ENCODE data around the gene NOTUM. TPM values are rescaled to one million over a fixed set of nuclear protein-coding genes. Genes with fewer than 3 reads are reported as not detected.
A peak's percentile ranks its signal among the peaks of the same experiment; 100 is the strongest.

Gene NOTUM
- total RNA-seq, 2 experiments from 2014 or later: 0.88 to 4.4 TPM

DNA sequence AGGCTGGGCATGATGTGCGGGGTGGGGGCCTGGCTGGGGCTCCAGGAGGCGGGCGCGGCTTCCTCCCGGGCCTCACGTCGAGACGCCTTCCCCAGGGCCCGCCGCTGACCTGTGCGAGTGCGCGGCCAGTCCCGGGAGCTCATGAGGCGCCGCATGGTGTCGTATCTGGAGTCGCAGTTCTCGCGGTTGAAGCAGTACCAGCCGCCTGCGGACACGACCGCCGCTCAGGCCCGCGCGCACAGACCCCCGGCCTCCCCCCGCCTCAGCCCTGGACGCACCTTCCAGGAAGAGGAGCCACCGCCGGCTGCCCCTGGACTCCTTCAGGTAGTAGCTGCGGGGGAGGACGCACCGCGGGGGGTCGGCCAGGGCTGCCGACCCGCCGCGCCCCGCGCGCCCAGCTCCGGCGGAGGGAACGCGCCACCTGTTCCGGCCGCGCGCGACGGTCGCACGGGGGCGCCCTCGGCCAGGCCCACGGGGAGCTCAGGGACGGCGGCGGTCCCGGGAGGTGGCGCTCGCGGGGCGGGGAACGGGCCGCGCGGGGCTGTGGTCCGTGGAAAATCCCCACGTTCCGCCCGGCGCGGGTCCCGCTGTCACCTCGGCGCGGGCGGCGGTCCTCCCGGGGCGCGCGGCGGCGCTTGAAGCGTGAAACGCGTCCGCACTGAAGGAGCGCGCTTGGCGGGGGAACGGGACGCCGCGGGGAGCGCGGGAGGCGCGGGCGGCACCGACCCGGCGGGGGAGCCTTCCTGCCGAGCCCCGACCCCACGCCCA is 1.4 kb downstream of the NOTUM start:
- H3K9me3 ChIP-seq (ENCODE audit: low read length): no peaks in the 10 kb centered on the region
- peak overlapping the region; percentile 71 for H2AFZ ChIP-seq (ENCODE audit: low read length)
- DNase-seq (ENCODE audit: low spot score): peak; percentile 83
- peak overlapping the region; percentile 58 for H3K4me3 ChIP-seq (ENCODE audit: low read depth, low read length, poor library complexity, severe bottlenecking)
- ChIA-PET CTCF (ENCODE audit: unreplicated experiment) (interaction anchor here (0.6 to 1.1 kb wide), 3 partner anchors 29 to 78 kb away, joined by 3 to 9 read pairs (median 5); partner anchors contain the start of gene DCXR), POLR2A (interaction anchor here (0.6 kb wide), 1 partner anchor 8 kb away, joined by 3 read pairs; no protein-coding TSS in a partner anchor)
- intact Hi-C loops (cut with micrococcal nuclease; ENCODE audit: unreplicated experiment): loop anchor here (1.0 kb wide), 2 partner anchors 62 to 195 kb away; no protein-coding TSS in a partner anchor
- peak overlapping the region; percentile 61 for H3K4me2 ChIP-seq (ENCODE audit: low read length)
- BruUV-seq (replicated peaks): no TSS peak
- peaks cover 11% of the 10 kb centered on the region for H3K4me1 ChIP-seq (ENCODE audit: insufficient read depth, low read length, poor library complexity, severe bottlenecking)
- TF ChIP-seq EZH2phosphoT487 (IDR thresholded peaks at IDR 0.05; ENCODE audit: borderline replicate concordance, low read depth, low read length): no peak; the same call in 1 of the 2 replicates
- peak; percentile 88 for TF ChIP-seq CTCF (conservative IDR thresholded peaks at IDR 0.05; ENCODE audit: low read length)
- no peaks in the 10 kb centered on the region for H3K79me2 ChIP-seq (ENCODE audit: insufficient read depth, low read depth, low read length)
- no peaks in the 10 kb centered on the region for H3K36me3 ChIP-seq (ENCODE audit: insufficient read depth, low read length)
- H3K27ac ChIP-seq (ENCODE audit: low read depth, low read length, poor library complexity, severe bottlenecking): no peak overlapping the region
- H3K9me2 ChIP-seq (ENCODE audit: insufficient read depth, low read length): no peaks in the 10 kb centered on the region
- H4K20me1 ChIP-seq (ENCODE audit: insufficient read depth, low read length): no peaks in the 10 kb centered on the region

- Histone ChIP-seq H3K4me2 (ENCODE audit: low read length) (peak overlapping the region; percentile 61), H3K9me2 (ENCODE audit: insufficient read depth, low read length) (no peaks in the 10 kb centered on the region), H3K27ac (ENCODE audit: low read depth, low read length, poor library complexity, severe bottlenecking) (no peak overlapping the region), H2AFZ (ENCODE audit: low read length) (peak overlapping the region; percentile 71; the same call in 1 of the 2 replicates), H3K4me1 (ENCODE audit: insufficient read depth, low read length, poor library complexity, severe bottlenecking) (peaks cover 11% of the 10 kb centered on the region), H3K79me2 (ENCODE audit: insufficient read depth, low read depth, low read length) (no peaks in the 10 kb centered on the region), H3K36me3 (ENCODE audit: insufficient read depth, low read length) (no peaks in the 10 kb centered on the region), H4K20me1 (ENCODE audit: insufficient read depth, low read length) (no peaks in the 10 kb centered on the region), H3K4me3 (ENCODE audit: low read depth, low read length, poor library complexity, severe bottlenecking) (peak overlapping the region; percentile 58), H3K9me3 (ENCODE audit: low read length) (no peaks in the 10 kb centered on the region)
- ChIA-PET POLR2A (interaction anchor here (0.6 kb wide), 1 partner anchor 7 kb away, joined by 3 read pairs; no protein-coding TSS in a partner anchor), CTCF (ENCODE audit: unreplicated experiment) (interaction anchor here (0.6 to 1.1 kb wide), 3 partner anchors 29 to 79 kb away, joined by 3 to 9 read pairs (median 5); partner anchors contain the start of gene DCXR)
- intact Hi-C loops (cut with micrococcal nuclease; ENCODE audit: unreplicated experiment): loop anchor here (1.0 kb wide), 2 partner anchors 63 to 196 kb away; no protein-coding TSS in a partner anchor
- no peak for DNase-seq (ENCODE audit: low spot score)
- TF ChIP-seq CTCF (conservative IDR thresholded peaks at IDR 0.05; ENCODE audit: low read length) (no peak), EZH2phosphoT487 (IDR thresholded peaks at IDR 0.05; ENCODE audit: borderline replicate concordance, low read depth, low read length) (no peak)
- BruUV-seq (replicated peaks): no TSS peak
These were observed 2.2 kb downstream of the NOTUM start for GRCh38 chr17:81958633-81959342.
